B cell (primary cell): ENCODE measurements around the gene POLD2. TPM values are rescaled to one million over a fixed set of nuclear protein-coding genes. Genes with fewer than 3 reads are reported as not detected.

ENCODE experiments used
- ATAC-seq: fragments of 200-7000 bp; cut with Tn5 transposase; one replicate; pipeline ENCODE4 v1.10.0; 2021; ENCODE audit warnings: low read depth, mild to moderate bottlenecking, moderate number of reproducible peaks, moderate library complexity
- CTCF ChIA-PET: fragments of 350-600 bp; sonication (Branson Sonifier 250); formaldehyde crosslinking; loops from one replicate; lab custom pipeline; 2021; ENCODE audit warnings: antibody characterized with exemption, inconsistent platforms; lab: Charles Lee
- POLR2A ChIA-PET: fragments of 350-600 bp; sonication (Branson Sonifier 250); formaldehyde crosslinking; loops from one replicate; lab custom pipeline; 2021; ENCODE audit warnings: antibody characterized with exemption; lab: Charles Lee
- DNase-seq: peaks from one replicate; pipeline ENCODE4 v3.0.0; 2013
- H2AFZ ChIP-seq: 2 replicates; pipeline ENCODE4 v1.6.1; 2012; ENCODE audit warnings: mild to moderate bottlenecking, low read depth, low read length; ENCODE audit not compliant: insufficient read depth, poor library complexity, severe bottlenecking
- H3K27ac ChIP-seq, 2 donors: 1 replicate in 1 of 2; 2 replicates in 1 of 2; pipeline ENCODE4 v1.5.1; 2012 to 2013; ENCODE audit warnings: low read length in 2 of 2, mild to moderate bottlenecking in 2 of 2, moderate library complexity in 1 of 2
- H3K27me3 ChIP-seq, 4 experiments: fragments of 200-600 bp in 1 of 4; sonication (generic) in 1 of 4; replicated peaks in 1 of 4; 1 replicate in 2 of 4; 2 replicates in 2 of 4; pipeline versions ENCODE4 v1.6.1 to v1.7.0; 2013 to 2016; ENCODE audit warnings: low read length in 3 of 4, mild to moderate bottlenecking in 2 of 4, mixed read lengths in 1 of 4, moderate library complexity in 1 of 4; ENCODE audit not compliant: insufficient read depth in 4 of 4, control insufficient read depth in 3 of 4; ENCODE audit errors: control extremely low read depth in 1 of 4
- H3K36me3 ChIP-seq, 2 experiments: replicated peaks in 1 of 2; 1 replicate in 1 of 2; 2 replicates in 1 of 2; pipeline versions ENCODE4 v1.6.1 to v1.7.1; 2013; ENCODE audit warnings: low read length in 1 of 2; ENCODE audit not compliant: insufficient read depth in 2 of 2, control insufficient read depth in 1 of 2; ENCODE audit errors: control extremely low read depth in 1 of 2, extremely low read depth in 1 of 2
- H3K4me1 ChIP-seq, 2 donors: fragments of 200-600 bp in 1 of 2; sonication (generic) in 1 of 2; 1 replicate in 1 of 2; 2 replicates in 1 of 2; pipeline versions ENCODE4 v1.5.1 to v1.6.1; 2013 to 2017; ENCODE audit warnings: low read length in 2 of 2; ENCODE audit not compliant: control insufficient read depth in 2 of 2, insufficient read depth in 2 of 2
- H3K4me2 ChIP-seq: replicated peaks from 2 replicates; pipeline ENCODE3; 2012; ENCODE audit warnings: mild to moderate bottlenecking, low read depth, low read length; ENCODE audit not compliant: poor library complexity, severe bottlenecking
- H3K4me3 ChIP-seq, 5 experiments: fragments of 200-600 bp in 1 of 5; sonication (generic) in 1 of 5; 1 replicate in 3 of 5; 2 replicates in 2 of 5; pipeline versions ENCODE4 v1.5.1 to v1.7.0; 2011 to 2016; ENCODE audit warnings: low read length in 4 of 5, mild to moderate bottlenecking in 4 of 5, low read depth in 2 of 5, control low read depth in 1 of 5, moderate library complexity in 1 of 5; ENCODE audit not compliant: insufficient read depth in 1 of 5; ENCODE audit errors: control extremely low read depth in 1 of 5, extremely low read depth in 1 of 5
- H3K79me2 ChIP-seq: fragments of 200-600 bp; sonication (generic); one replicate; pipeline ENCODE4 v1.6.0; 2016; ENCODE audit warnings: low read length; ENCODE audit not compliant: control insufficient read depth, insufficient read depth
- H3K9ac ChIP-seq: fragments of 200-600 bp; sonication (generic); 2 replicates; pipeline ENCODE4 v1.6.1; 2017; ENCODE audit warnings: mild to moderate bottlenecking, low read length, moderate library complexity
- H3K9me3 ChIP-seq, 3 donors: one replicate each; pipeline versions ENCODE4 v1.6.1 to v1.7.1; 2013; ENCODE audit warnings: low read length in 2 of 3; ENCODE audit not compliant: control insufficient read depth in 2 of 3, insufficient read depth in 1 of 3; ENCODE audit errors: control extremely low read depth in 1 of 3
- H4K20me1 ChIP-seq: 2 replicates; pipeline ENCODE4 v1.6.0; 2012; ENCODE audit warnings: mild to moderate bottlenecking, low read length; ENCODE audit not compliant: insufficient read depth, control insufficient read depth, poor library complexity, severe bottlenecking
- H3K27ac Mint-ChIP-seq: one replicate; pipeline ENCODE4 v1.8.0; 2021; ENCODE audit warnings: mixed read lengths
- H3K27me3 Mint-ChIP-seq: one replicate; pipeline ENCODE4 v1.8.0; 2021; ENCODE audit warnings: mixed read lengths
- H3K4me1 Mint-ChIP-seq: one replicate; pipeline ENCODE4 v1.8.0; 2021; ENCODE audit warnings: mixed read lengths
- H3K4me3 Mint-ChIP-seq: one replicate; pipeline ENCODE4 v1.8.0; 2021; ENCODE audit warnings: mixed read lengths
- H3K9me3 Mint-ChIP-seq: one replicate; pipeline ENCODE4 v1.8.0; 2022; ENCODE audit warnings: mixed read lengths; ENCODE audit not compliant: insufficient read depth
- CTCF ChIP-seq: fragments of 200-600 bp; IDR thresholded peaks from one replicate; pipeline ENCODE4 v1.8.0; 2022; ENCODE audit warnings: antibody characterized with exemption, mild to moderate bottlenecking
- EZH2 ChIP-seq: IDR thresholded peaks from 2 replicates; pipeline ENCODE4 v1.6.1; 2012; ENCODE audit warnings: borderline replicate concordance, low read depth, mild to moderate bottlenecking, moderate library complexity, low read length; ENCODE audit not compliant: insufficient read depth, poor library complexity, severe bottlenecking
- WGBS: methylation state at CpG from one replicate; pipeline ENCODE4 v1.1.5; 2013; ENCODE audit warnings: missing lambda C conversion rate; ENCODE audit not compliant: insufficient coverage; 5-methylcytosine and 5-hydroxymethylcytosine counted together
- intact Hi-C: fragments of 100-400 bp; cut with micrococcal nuclease; formaldehyde crosslinking; loops from one replicate; pipeline ENCODE4 v1.10.0; 2022
- polyA plus RNA-seq: library from polyadenylated mRNA; depleted of rRNA; stranded (reverse); fragments of >200 nt; gene quantifications from 2 replicates; pipeline ENCODE4 v1.2.3, GENCODE V29; 2012
- total RNA-seq, 2 donors: library from RNA; stranded (reverse); fragments of 120-200 nt in 1 of 2; gene quantifications; 1 replicate in 1 of 2; 2 replicates in 1 of 2; pipeline versions ENCODE4 v1.2.3 to v1.2.4, GENCODE V29; 2013 to 2022

POLD2 gene
- total and polyA plus RNA-seq, 2 donors (not counting 1 experiment from before 2014, with no cell fraction given) = 73.6 to 86.7 TPM

GRCh38 chr7:44155191-44156185 lies 32.1 kb upstream of the POLD2 start:
- H3K9ac ChIP-seq = no peak overlapping the region
- POLR2A ChIA-PET = no interaction called here

More at GRCh38 chr7:44155191-44156185, 32.1 kb upstream of the POLD2 start:
- no peak for DNase-seq
- no peaks in the 10 kb centered on the region for H4K20me1 ChIP-seq
- Mint-ChIP-seq H3K4me1 (peaks cover 3% of the 10 kb centered on the region), H3K9me3 (no peaks in the 10 kb centered on the region), H3K4me3 (no peak overlapping the region), H3K27ac (no peak overlapping the region), H3K27me3 (no peaks in the 10 kb centered on the region)
- 96% methylated on average over 8 of the region's 8 CpGs for WGBS
- no peaks in the 10 kb centered on the region for H3K36me3 ChIP-seq
- ATAC-seq = no peak
- H3K27me3 ChIP-seq = no peaks in the 10 kb centered on the region
- H3K4me1 ChIP-seq = peaks cover 0 to 4% of the 10 kb centered on the region in 2 donors
- H3K4me3 ChIP-seq = no peak overlapping the region
- H3K9me3 ChIP-seq = no peaks in the 10 kb centered on the region
- H3K79me2 ChIP-seq = no peaks in the 10 kb centered on the region
- CTCF ChIA-PET = no interaction called here
- intact Hi-C loops = no loop called here
- no peak overlapping the region for H3K27ac ChIP-seq
- TF ChIP-seq CTCF = no peak
- TF ChIP-seq EZH2 = no peak
- no peak overlapping the region for H3K4me2 ChIP-seq
- no peak overlapping the region for H2AFZ ChIP-seq
